Gastroesophageal sphincter (tissue), 4 donors: ENCODE results near the gene BMP5. TPM values are rescaled to one million over a fixed set of nuclear protein-coding genes. Genes with fewer than 3 reads are reported as not detected.

Source experiments
- ATAC-seq: fragments of 150-250 bp; one replicate; pipeline ENCODE4 v1.9.1; 2016; ENCODE audit warnings: mild to moderate bottlenecking, moderate library complexity
- H3K27ac ChIP-seq, 4 donors: fragments of 200-600 bp; sonication (generic) in 3 of 4; 1 replicate in 3 of 4; 2 replicates in 1 of 4; pipeline ENCODE4 v1.5.1; 2016 to 2019
- H3K27me3 ChIP-seq: fragments of 200-600 bp; sonication (generic); one replicate; pipeline ENCODE4 v1.5.1; 2019
- H3K36me3 ChIP-seq, 2 donors: fragments of 200-600 bp; sonication (generic); one replicate each; pipeline ENCODE4 v1.5.1; 2019; ENCODE audit warnings: control low read depth in 1 of 2
- H3K4me1 ChIP-seq, 3 donors: fragments of 200-600 bp; sonication (generic); 1 replicate in 2 of 3; 2 replicates in 1 of 3; pipeline ENCODE4 v1.5.1; 2016 to 2019; ENCODE audit warnings: control low read depth in 2 of 3
- H3K4me3 ChIP-seq, 2 donors: fragments of 200-600 bp; sonication (generic); one replicate each; pipeline ENCODE4 v1.5.1; 2019; ENCODE audit warnings: mild to moderate bottlenecking in 1 of 2, moderate library complexity in 1 of 2
- H3K9me3 ChIP-seq, 3 donors: fragments of 200-600 bp; sonication (generic); one replicate each; pipeline ENCODE4 v1.5.1; 2017 to 2019; ENCODE audit warnings: control low read depth in 2 of 3
- CTCF ChIP-seq, 4 experiments: fragments of 200-600 bp in 2 of 4; fragments of 450-650 bp in 2 of 4; sonication (generic) in 1 of 4; IDR thresholded peaks; one replicate each; pipeline ENCODE4 v1.5.1; 2017 to 2019; ENCODE audit warnings: antibody characterized with exemption in 4 of 4, mild to moderate bottlenecking in 2 of 4, moderate library complexity in 2 of 4
- EP300 ChIP-seq: sonication (generic); formaldehyde crosslinking; IDR thresholded peaks from one replicate; pipeline ENCODE4 v1.6.1; 2017; ENCODE audit warnings: antibody characterized with exemption, mild to moderate bottlenecking
- POLR2A ChIP-seq, 2 donors: fragments of 450-650 bp; IDR thresholded peaks; one replicate each; pipeline ENCODE4 v1.6.1; 2017; ENCODE audit warnings: antibody characterized with exemption in 2 of 2, mild to moderate bottlenecking in 2 of 2, moderate library complexity in 1 of 2
- POLR2AphosphoS5 ChIP-seq: sonication (generic); formaldehyde crosslinking; IDR thresholded peaks from one replicate; pipeline ENCODE4 v1.6.1; 2017; ENCODE audit warnings: antibody characterized with exemption
- WGBS, 2 donors: methylation state at CpG; one replicate each; pipeline ENCODE4 v1.1.5; 2018; ENCODE audit warnings: low coverage in 1 of 2; 5-methylcytosine and 5-hydroxymethylcytosine counted together
- total RNA-seq, 4 donors: library from RNA; depleted of rRNA; stranded (reverse); fragments of >200 nt; gene quantifications; one replicate each; pipeline ENCODE4 v1.1.0, GENCODE V29; 2016

Gene BMP5
- total RNA-seq, 4 donors from 2014 or later, result 0.40 to 2.6 (median 0.89) TPM

- H3K36me3 ChIP-seq, result no peaks in the 10 kb centered on the region
- no peaks in the 10 kb centered on the region for H3K9me3 ChIP-seq
- no peak for TF ChIP-seq POLR2AphosphoS5
- TF ChIP-seq EP300, result no peak
- no peak for TF ChIP-seq CTCF (IDR thresholded peaks at IDR 0.05)
- TF ChIP-seq POLR2A (IDR thresholded peaks at IDR 0.05), result no peak
- WGBS, 2 donors, result 68 to 76% methylated on average over 5 to 6 of the region's 6 CpGs
- H3K4me3 ChIP-seq, result peak overlapping the region; percentile 21 to 24
- H3K4me1 ChIP-seq, result no peaks in the 10 kb centered on the region
- no peaks in the 10 kb centered on the region for H3K27me3 ChIP-seq
- ATAC-seq, result no peak
- peak overlapping the region in 1 of 4 donors; percentile 12 for H3K27ac ChIP-seq
Measured at GRCh38 chr6:55874316-55874715, 1.1 kb downstream of the BMP5 start.

- no peaks in the 10 kb centered on the region for H3K9me3 ChIP-seq
- no peaks in the 10 kb centered on the region for H3K27me3 ChIP-seq
- H3K36me3 ChIP-seq, result no peaks in the 10 kb centered on the region
- H3K4me1 ChIP-seq, result no peaks in the 10 kb centered on the region
- no peak overlapping the region for H3K27ac ChIP-seq
- ATAC-seq, result no peak
- H3K4me3 ChIP-seq, result peak overlapping the region in 1 of 2 donors; percentile 9
- no peak for TF ChIP-seq POLR2A (IDR thresholded peaks at IDR 0.05)
- no peak for TF ChIP-seq POLR2AphosphoS5
- TF ChIP-seq CTCF (IDR thresholded peaks at IDR 0.05), result no peak
- no peak for TF ChIP-seq EP300
- WGBS, 2 donors, result 61 to 75% methylated on average over 3 of the region's 3 CpGs
Measured at GRCh38 chr6:55872866-55873265, 2.5 kb downstream of the BMP5 start.

- H3K4me1 ChIP-seq, result no peaks in the 10 kb centered on the region
- H3K27me3 ChIP-seq, result no peaks in the 10 kb centered on the region
- H3K36me3 ChIP-seq, result no peaks in the 10 kb centered on the region
- H3K27ac ChIP-seq, result peak overlapping the region in 1 of 4 donors; percentile 8
- H3K9me3 ChIP-seq, result no peaks in the 10 kb centered on the region
- 82 to 84% methylated on average over 3 of the region's 3 CpGs for WGBS, 2 donors
- H3K4me3 ChIP-seq, result no peak overlapping the region
- TF ChIP-seq EP300 (no peak), CTCF (IDR thresholded peaks at IDR 0.05) (no peak), POLR2AphosphoS5 (no peak), POLR2A (IDR thresholded peaks at IDR 0.05) (no peak)
- ATAC-seq, result no peak
Measured at GRCh38 chr6:55870181-55870813, 5.1 kb downstream of the BMP5 start.

- Histone ChIP-seq H3K27ac (peak overlapping the region in 1 of 4 donors; percentile 8), H3K4me1 (no peaks in the 10 kb centered on the region), H3K27me3 (no peaks in the 10 kb centered on the region), H3K36me3 (no peaks in the 10 kb centered on the region), H3K9me3 (no peaks in the 10 kb centered on the region), H3K4me3 (no peak overlapping the region)
- no peak for ATAC-seq
- 71% methylated on average over 1 of the region's 1 CpG; no CpG with 5 or more reads in 1 of the 2 donors for WGBS, 2 donors
- no peak for TF ChIP-seq EP300
- no peak for TF ChIP-seq POLR2AphosphoS5
Measured at GRCh38 chr6:55869674-55870073, 5.7 kb downstream of the BMP5 start.

- H3K9me3 ChIP-seq, result no peaks in the 10 kb centered on the region
- WGBS, 2 donors, result 42 to 45% methylated on average over 3 to 5 of the region's 5 CpGs
- no peak overlapping the region for H3K27ac ChIP-seq
- ATAC-seq, result no peak
- H3K4me1 ChIP-seq, result no peaks in the 10 kb centered on the region
- no peaks in the 10 kb centered on the region for H3K27me3 ChIP-seq
- H3K4me3 ChIP-seq, result no peak overlapping the region
- no peaks in the 10 kb centered on the region for H3K36me3 ChIP-seq
- TF ChIP-seq POLR2A (IDR thresholded peaks at IDR 0.05) (no peak), POLR2AphosphoS5 (no peak), EP300 (no peak), CTCF (IDR thresholded peaks at IDR 0.05) (no peak)
Measured at GRCh38 chr6:55868771-55869479, 6.5 kb downstream of the BMP5 start.
